ENCODE results near the gene AMELY. TPM values are rescaled to one million over a fixed set of nuclear protein-coding genes. Genes with fewer than 3 reads are reported as not detected.

AMELY gene
- polyA plus RNA-seq, 12 donors = not detected

Other genes with a start within 250 kb of the AMELY start
- under 1 TPM in 7 of 12 donors, not detected in 5; 0.07 to 0.65 (median 0.21) TPM for gene TBL1Y, start 1.1 kb downstream of the AMELY start, polyA plus RNA-seq (ENCODE audit: insufficient read length in 12 of 12)